ENCODE measurements around the gene C10orf90.

C10orf90 gene

DNA sequence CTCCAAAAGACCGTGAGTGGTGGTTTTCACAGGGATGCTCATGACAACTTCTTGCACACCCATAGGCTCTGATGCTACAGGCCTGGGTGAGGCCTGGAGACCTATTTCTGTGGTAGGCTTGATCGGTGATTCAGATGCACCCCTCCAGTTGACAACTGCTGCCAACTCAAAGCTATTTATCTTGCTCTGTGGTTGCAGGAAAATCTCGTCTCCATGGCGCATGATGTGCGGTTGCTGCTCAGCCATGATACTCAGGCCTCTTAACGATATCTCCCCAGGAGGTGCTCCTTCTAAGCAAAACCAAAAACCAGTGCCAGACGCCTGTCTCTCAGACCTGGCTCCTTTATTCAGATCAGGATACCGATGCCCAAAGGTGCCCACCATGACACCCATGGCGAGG lies 31.4 kb downstream of the C10orf90 start:
- DNase-seq (ENCODE audit: insufficient read length, low spot score) (no peak), FAIRE-seq (no peak)

DNA sequence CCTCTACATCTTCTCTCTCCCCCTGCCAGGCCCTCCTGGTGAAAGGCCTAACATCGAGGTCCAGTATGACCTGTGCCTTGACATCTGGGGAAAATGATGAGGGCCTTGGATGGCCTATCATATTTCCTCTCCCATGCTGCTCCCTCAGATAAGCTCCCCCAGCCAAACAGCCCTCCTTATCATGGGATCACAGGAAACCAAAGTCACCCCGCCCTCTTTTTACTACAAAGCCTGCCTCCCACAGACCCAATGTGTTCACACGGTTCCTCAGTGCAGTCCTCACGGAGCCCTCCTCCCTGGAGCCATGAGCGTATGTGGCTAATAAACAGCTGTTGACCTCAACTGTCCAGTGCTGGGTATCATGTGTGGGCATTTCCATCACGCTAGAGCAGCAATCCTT lies 32.0 kb downstream of the C10orf90 start:
- no peak for DNase-seq (ENCODE audit: insufficient read length, low spot score)
- FAIRE-seq: no peak

DNA sequence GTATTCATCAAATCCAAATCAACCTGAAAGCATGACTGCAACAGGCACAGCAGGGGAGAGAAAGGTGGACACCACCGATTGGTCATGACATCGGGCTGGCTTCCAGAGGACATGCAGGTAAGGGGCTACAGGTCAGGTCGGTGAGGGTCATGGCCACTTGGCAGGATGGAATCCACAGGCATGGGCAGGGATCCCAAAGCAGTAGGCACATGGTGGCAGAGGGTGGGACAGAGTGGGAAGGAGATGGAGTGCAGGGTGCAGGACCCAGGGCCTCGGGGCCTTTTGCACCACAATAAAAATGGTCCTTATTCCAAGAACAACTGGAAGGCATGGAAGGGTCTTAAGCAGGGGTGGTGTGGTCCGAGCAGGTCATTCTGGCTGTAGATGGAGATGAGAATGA lies 33.0 kb downstream of the C10orf90 start:
- DNase-seq (ENCODE audit: insufficient read length, low spot score): no peak
- FAIRE-seq: no peak

DNA sequence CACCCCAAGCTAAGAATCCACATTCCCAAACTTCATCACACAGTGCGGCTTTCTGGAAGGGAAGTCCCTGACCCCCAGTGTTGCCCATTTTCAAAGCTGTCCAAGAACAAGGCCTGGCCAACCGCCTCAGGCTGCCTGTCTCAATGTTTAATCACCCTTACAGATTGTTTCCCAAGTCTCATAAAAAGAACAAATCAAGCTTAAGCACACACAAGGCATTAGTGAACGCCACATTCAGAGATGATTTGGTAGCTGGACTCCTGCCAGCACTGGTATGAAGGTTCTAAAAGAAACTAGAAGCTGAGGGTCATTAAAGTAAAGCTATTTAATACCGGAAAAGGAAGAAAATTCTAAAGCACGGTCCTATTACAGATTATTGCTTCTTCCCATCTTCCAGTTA lies 35.6 kb downstream of the C10orf90 start:
- no peak for FAIRE-seq
- no peak for DNase-seq (ENCODE audit: insufficient read length, low spot score)

DNA sequence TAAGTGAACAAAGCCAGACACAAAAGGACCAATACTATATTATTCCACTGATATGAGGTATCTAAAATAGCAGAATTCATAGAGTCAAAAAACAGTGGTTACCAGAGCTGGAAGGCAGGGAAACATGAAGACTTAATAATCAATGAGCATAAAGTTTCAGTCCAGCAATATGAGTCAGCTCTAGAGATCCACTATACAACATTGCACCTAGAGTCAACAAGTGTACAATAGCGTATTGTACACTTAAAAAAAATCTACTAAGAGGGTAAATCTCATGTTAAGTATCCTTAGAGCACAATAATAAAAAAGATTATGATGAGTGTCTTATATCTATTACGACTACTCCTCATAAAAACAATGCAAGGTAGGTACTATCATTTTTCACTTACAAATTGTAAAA lies 36.1 kb downstream of the C10orf90 start:
- FAIRE-seq (no peak), DNase-seq (ENCODE audit: insufficient read length, low spot score) (no peak)

DNA sequence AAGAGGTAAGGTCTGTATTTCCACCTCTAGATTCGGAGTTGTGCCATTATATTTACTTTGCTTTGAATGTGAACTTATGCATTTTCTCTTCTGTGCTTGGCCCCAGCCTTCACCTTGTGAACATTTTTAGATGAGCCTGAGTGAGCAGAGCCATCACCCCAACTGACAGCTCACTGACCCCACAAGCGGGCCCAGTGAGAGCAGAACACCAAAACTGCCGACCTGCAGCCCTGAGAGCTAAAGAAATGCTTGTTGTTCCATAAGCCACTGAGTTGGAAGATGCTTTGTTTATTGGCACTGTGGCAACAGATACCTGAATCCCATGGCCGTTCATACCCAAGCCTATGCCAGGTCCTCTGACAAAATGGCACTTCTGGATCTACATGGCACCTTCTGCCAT lies 37.8 kb downstream of the C10orf90 start:
- FAIRE-seq: no peak
- DNase-seq (ENCODE audit: insufficient read length, low spot score): no peak

DNA sequence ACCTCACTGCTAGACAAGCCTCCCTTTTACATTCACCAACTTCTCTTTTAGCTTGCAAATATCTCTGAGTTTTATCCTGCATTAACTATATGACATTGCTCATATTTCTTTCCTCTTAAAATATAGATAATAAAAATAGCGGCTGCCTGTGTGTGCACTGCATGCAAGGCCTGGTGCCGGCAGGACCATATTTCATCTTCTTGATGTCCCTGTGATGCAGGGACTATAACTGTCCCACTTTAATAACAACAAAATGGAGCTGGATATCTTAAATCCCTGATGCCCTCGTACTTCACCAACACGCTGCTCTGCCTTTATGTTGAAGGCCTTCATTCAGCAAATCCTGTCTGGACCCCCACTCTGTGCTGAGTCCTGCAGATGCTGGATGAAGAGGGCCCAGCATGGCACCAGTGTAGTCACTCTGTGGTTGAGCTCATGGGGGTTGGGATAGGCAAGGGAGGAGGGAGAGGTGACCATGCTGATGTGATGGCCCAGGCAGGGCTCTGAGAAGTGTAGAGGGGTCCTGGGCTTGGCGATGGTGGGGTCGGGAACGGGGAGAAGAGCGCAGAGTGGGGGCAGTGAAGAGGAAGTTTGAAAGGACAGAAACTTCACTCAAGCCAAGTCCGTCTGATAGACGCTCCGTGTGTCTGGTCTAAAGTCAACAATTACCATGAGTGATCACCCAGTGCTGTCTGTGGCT lies 40.4 kb downstream of the C10orf90 start:
- no peak for DNase-seq (ENCODE audit: insufficient read length, low spot score)
- no peak for FAIRE-seq

DNA sequence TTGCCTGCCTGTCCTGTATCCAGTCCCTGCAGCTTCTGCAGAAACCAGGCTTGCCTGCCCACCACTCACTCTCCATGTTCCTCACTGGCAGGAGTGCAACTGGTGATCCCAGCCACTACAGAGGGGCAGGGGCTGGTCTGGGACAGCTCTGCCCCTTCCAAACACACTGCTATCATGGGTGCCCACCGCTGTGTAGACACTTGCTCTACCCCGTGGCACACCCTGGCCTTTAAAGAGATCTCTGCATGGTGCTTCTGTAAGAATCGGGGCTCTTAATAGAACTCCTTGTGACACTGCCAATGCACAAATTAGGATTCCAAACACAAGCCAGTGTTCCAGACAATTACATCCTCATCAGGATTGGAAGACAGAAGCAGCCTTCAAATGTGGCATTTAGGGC lies 41.7 kb downstream of the C10orf90 start:
- FAIRE-seq (no peak), DNase-seq (ENCODE audit: insufficient read length, low spot score) (no peak)

DNA sequence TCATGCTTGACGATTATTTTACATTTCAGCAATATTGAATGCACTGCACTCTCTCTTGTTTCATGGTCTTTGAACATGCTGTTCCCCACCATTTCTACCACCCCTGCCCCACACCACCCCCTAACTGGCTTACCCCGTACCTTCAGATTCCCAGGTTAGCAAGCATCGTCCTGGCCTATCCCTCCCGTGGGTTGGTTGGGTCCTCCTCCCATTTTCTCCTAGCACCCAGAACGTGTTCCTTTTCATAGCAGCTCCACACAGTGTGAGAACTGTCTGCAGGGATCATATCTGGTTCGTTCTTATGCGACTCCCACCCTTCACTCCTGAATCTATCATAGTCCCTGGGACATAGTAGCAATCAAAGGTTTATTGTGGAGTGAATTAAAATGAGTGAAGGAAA lies 48.6 kb downstream of the C10orf90 start:
- DNase-seq (ENCODE audit: insufficient read length, low spot score) (no peak), FAIRE-seq (no peak)

DNA sequence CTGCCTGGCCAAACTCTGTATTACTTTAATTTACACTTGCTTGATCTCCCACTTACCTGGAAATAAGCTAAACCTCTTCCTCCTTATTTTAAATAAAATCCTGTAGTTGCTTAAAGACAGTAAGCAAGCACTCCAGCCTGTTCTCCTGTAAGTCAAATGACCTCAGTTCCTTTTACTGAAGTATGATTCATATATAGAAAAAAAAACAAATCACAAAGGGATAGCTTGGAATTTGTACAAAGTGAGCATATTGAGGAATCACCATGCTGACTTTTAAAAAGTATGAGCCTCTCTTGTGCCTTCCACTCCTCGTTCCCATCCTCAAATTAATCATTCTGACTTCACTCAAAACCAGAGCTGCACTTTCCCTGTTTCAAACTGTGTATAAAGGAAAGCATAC lies 52.0 kb downstream of the C10orf90 start:
- FAIRE-seq (no peak), DNase-seq (ENCODE audit: insufficient read length, low spot score) (no peak)

DNA sequence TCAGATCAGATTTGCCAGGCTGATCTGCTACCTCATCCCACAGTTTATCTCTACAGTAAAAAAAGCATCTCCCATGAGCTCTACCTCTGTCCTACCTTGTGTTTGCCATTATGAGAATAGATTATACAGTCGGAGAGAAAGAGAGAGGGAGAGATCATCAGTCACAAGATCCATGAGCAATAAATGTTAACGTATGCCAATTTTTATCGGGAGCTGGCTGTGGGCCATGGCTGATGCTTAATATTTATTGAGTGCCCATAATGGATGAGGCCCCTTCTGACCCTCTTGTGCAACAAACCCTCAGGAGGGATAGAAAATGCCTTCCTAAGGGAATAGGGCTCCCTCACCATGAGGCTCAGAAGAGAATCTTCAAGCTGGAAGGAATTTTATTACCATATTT lies 52.8 kb downstream of the C10orf90 start:
- DNase-seq (ENCODE audit: insufficient read length, low spot score) (no peak), FAIRE-seq (no peak)

DNA sequence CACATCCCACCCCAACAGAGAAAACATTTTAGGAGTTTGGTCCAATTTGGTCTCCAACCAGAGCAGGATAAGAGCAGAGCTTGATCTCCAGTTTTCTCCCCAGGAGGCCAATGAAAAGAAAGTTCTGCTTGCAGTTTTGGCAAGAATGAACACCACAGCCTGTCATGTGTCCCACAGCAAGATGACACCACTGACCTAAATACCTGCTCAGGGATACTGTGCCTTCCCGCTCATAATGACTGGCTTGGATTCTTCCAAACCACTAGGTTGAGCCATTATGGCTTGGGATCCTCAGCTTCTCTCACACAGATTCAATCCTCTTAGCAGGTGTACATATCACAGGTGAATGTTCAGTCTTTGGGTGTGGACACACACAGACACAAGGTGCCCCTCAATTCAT lies 53.3 kb downstream of the C10orf90 start:
- no peak for FAIRE-seq
- no peak for DNase-seq (ENCODE audit: insufficient read length, low spot score)

DNA sequence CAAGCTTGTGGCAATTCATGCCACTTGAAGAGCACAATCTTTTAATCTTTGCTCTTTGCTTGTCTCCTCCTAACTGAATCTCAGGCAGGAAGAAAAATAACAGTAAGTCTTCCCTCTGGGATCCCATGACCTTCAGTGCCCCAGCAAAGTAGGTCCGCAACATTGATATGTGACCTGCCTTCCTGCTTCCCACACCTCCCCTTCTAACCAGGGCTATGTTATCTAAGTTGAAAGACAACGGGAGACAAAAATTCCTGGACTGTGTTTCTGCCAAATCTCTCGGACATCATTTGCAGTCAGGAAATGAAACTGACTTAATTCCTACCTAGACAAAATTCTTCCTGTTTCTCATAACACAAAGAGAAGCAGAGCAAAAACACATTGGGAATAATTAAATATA lies 53.8 kb downstream of the C10orf90 start:
- DNase-seq (ENCODE audit: insufficient read length, low spot score) (no peak), FAIRE-seq (no peak)

DNA sequence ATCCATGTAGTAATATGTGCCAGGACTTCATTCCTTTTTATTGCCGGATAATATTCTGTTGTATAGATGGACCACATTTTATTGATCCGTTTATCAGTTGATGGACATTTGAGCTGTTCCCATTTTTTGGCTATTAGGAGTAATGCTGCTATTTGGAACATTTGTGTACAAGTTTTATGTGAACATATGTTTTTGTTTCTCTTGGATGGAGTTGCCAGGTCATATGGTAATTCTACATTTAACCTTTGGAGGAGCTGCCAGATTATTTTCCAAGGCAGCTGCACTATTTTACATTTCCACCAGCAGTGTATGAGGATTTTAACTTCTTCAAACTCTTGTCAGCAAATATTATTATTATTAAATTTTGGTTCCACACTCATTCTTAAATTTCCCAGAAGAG lies 59.2 kb downstream of the C10orf90 start:
- FAIRE-seq (no peak), DNase-seq (ENCODE audit: insufficient read length, low spot score) (no peak)

DNA sequence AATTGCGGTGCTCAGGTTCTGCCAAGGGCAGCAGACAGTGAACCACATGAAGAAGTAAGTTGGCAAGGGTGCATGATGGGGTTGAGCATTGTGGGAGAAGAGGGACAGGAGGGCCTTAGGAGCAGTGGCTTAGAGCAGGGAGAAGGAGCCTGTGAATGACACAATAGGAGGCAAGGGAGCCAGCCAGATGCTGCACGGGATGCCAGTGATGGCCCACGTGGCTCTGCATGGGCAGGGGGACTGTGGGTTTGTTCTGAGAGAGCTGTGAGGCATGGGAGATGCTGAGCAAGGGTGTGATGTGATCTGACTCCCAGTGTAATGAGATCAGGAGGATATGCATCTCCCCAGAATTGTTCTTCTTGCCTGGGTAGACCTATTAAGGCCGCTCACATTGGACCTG lies 60.9 kb downstream of the C10orf90 start:
- FAIRE-seq (no peak), DNase-seq (ENCODE audit: insufficient read length, low spot score) (no peak)

DNA sequence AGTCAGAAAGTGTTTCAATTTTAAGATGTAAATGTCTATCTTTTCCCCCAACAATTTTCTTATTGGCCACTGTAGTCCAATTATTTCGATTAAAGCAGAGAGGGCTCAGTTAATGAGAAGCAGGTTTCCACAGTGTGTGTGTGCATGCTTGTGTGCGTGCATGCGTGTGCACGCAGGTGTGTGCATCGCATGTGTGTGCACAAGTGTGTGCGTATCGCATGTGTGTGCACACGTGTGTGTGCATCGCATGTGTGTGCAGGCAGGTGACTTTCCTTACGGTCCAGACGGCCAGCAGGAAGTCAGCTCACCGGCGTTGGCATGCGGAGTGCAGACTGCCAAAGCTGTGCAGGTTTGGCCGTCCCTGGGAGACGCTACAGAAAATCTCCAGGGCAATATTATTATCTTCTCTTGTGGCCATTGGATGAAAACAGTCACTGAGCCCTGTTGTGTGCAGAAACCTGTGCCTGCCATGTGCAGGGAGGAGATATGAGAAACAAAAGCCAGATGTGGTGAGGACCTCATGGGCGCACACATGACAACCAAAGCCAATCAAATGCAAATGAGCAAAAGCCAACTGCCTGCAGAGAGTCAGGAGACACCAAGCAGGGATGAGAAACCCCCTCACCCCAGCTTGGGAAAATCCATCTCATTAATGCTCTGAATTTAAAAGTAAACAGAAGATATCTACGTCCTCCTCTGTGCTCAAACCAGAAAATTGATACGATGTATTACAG lies 70.4 kb downstream of the C10orf90 start:
- no peak for FAIRE-seq
- DNase-seq (ENCODE audit: insufficient read length, low spot score): no peak

DNA sequence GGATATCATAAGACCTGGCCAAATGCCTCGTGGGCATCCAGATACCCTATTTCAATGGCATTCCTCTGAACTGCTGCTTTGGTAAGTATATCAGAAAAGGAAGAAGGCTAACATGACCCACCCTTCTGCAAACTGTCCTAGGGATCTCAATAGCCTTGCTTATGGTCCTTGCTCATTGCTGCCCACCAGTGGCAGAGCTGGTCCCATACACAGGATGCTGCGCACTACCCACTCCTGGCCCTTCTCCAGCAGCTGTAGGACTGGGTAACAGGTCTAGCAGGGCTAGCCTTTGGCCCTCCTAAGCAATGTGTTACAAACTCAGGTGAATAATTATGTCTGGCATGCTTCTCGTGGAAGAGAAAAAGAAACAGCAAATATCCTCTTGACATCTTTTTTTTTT lies 72.5 kb downstream of the C10orf90 start:
- FAIRE-seq: no peak

DNA sequence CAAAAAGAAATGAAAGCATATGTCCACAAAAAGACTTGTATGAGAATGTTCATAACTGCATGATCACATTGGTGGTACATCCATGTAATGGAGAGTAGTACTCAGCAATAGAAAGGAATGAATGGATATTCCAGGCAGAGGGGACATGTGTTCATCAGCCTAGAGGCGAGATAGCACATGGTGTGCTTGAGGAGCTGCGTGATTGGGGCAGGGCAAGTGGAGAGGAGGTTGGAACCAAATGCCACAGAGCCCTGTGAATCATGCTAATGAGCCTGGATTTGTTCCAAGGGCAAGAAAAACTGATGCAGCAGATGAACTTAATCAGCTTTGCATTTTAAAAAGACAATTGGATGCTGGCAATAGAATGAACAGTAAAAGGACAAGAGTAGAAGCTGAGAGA lies 73.3 kb downstream of the C10orf90 start:
- no peak for FAIRE-seq

More for the DNA sequence above, 72.5 kb downstream of the C10orf90 start:
- no peak for DNase-seq (ENCODE audit: insufficient read length, low spot score)

DNA sequence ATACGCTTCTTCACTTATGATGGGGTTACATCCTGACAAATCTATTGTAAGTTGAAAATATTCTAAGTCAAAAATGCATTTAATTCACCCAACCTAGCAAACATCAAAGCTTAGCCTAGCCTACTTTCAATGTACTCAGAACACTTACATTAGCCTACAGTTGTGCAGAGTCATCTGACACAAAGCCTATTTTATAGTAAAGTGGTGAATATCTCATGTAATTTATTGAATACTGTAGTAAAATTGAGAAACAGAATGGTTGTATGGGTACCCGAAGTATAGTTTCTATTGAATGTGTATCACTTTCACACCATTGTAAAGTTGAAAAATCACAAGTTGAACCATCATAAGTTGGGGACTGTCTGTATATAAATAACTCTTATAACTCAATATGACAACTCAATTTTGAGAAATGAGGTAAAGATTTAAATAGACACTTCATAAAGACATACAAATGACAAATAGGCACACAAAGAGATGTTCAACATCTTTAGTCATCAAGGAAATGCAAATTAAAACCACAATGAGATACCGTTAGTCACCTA lies 73.9 kb downstream of the C10orf90 start:
- FAIRE-seq: no peak
- DNase-seq (ENCODE audit: insufficient read length, low spot score): no peak

More for the DNA sequence above, 73.3 kb downstream of the C10orf90 start:
- DNase-seq (ENCODE audit: insufficient read length, low spot score): no peak

DNA sequence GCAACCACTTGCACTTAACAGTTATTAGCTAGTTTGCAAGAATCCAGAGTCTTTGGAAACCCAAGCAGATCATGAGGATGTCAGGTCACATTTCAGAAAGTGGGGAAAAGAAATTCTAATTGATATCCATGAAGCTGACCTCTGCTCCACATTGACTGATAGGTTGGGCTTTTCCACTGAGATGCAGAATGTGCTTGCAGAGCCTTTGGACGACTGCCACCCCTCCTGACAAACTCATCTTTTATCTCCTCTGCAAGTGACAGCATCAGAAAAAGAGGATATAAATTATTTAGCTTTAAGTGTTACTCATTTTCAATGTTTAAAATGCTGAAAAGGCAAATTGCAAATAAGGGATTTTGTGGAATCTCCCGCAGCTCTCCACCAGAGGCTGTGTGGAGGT lies 75.3 kb downstream of the C10orf90 start:
- DNase-seq (ENCODE audit: insufficient read length, low spot score): no peak
- FAIRE-seq: no peak

DNA sequence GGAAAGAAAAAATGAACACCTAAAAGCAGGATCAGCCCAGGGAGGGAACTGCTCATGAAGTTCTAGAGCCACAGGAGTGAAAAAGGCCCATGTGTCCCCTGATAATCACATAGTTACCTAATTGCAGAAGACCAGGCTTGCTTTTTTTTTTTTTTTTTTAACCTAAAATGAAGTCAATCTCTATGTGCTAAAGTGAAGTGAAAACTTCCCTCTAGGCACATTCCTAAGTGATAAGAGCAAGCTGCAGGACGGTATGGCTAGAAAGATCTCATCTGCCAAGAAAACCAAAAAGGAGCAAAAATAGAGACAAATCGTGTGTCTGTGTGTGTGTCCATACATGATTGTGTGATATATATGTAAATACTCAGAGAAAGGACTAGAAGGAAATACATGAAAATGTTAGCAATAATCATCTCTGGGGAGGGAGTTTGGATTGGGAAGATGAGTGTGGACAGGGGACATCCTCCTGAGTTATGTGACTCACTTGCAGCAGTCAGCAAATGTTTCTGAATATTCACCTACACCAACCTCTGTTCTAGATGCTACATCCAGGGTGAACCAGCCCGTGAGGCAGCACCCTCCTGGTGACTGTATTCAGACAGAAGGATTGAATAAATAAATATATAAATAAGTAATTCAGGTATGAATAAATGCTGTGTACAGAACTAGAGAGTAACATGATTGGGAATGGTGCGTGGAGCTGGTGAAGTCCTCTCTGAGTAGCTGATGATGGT lies 76.4 kb downstream of the C10orf90 start:
- DNase-seq (ENCODE audit: insufficient read length, low spot score) (no peak), FAIRE-seq (no peak)

DNA sequence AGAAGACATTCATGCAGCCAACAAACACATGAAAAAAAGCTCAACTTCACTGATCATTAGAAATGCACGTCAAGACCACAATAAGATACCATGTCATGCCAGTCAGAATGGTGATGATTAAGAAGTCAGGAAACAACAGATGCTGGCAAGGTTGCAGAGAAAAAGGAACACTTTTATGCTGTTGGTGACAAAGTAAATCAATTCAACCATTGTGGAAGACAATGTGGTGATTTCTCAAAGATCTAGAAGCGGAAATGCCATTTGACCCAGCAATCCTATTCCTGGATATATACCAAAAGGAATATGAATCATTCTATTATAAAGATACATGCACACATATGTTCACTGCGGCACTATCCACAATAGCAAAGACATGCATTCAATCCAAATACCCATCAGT lies 77.6 kb downstream of the C10orf90 start:
- no peak for DNase-seq (ENCODE audit: insufficient read length, low spot score)
- no peak for FAIRE-seq
